ENCODE data around the gene OR7A5.
"Not testable (repeated sequence)": the region's sequence is repeated elsewhere in the genome, so short reads cannot be mapped to it uniquely, and the experiment has no call there.

The OR7A5 gene

GRCh38 chr19:14804765-14805164, 30.2 kb downstream of the OR7A5 start:
- DNase-seq (ENCODE audit: low spot score) (no peak), ATAC-seq (ENCODE audit: low read depth) (no peak)
- no peak for TF ChIP-seq CTCF (IDR thresholded peaks at IDR 0.05; ENCODE audit: poor library complexity, severe bottlenecking)
- Histone ChIP-seq H3K27ac (ENCODE audit: poor library complexity, severe bottlenecking) (no peak overlapping the region), H3K4me1 (ENCODE audit: insufficient read depth, poor library complexity, severe bottlenecking) (no peaks in the 10 kb centered on the region), H3K27me3 (ENCODE audit: insufficient read depth, poor library complexity, severe bottlenecking) (peaks cover 5% of the 10 kb centered on the region), H3K9me3 (ENCODE audit: severe bottlenecking) (no peaks in the 10 kb centered on the region), H3K4me3 (ENCODE audit: severe bottlenecking) (no peak overlapping the region), H3K36me3 (ENCODE audit: low read depth) (no peaks in the 10 kb centered on the region)

GRCh38 chr19:14798760-14799159, 36.2 kb downstream of the OR7A5 start:
- H3K27me3 ChIP-seq (ENCODE audit: insufficient read depth, poor library complexity, severe bottlenecking) = no peaks in the 10 kb centered on the region
- H3K4me1 ChIP-seq (ENCODE audit: insufficient read depth, poor library complexity, severe bottlenecking) = no peaks in the 10 kb centered on the region
- no peaks in the 10 kb centered on the region for H3K36me3 ChIP-seq (ENCODE audit: low read depth)
- H3K9me3 ChIP-seq (ENCODE audit: severe bottlenecking) = no peaks in the 10 kb centered on the region
- H3K4me3 ChIP-seq (ENCODE audit: severe bottlenecking) = no peak overlapping the region
- TF ChIP-seq CTCF (IDR thresholded peaks at IDR 0.05; ENCODE audit: poor library complexity, severe bottlenecking) = no peak
- no peak for DNase-seq (ENCODE audit: low spot score)
- H3K27ac ChIP-seq (ENCODE audit: poor library complexity, severe bottlenecking) = no peak overlapping the region
- no peak for ATAC-seq (ENCODE audit: low read depth)

GRCh38 chr19:14796021-14796420, 39.0 kb downstream of the OR7A5 start:
- ATAC-seq (ENCODE audit: low read depth) (no peak), DNase-seq (ENCODE audit: low spot score) (no peak)
- H3K4me3 ChIP-seq (ENCODE audit: severe bottlenecking) = no peak overlapping the region
- no peaks in the 10 kb centered on the region for H3K4me1 ChIP-seq (ENCODE audit: insufficient read depth, poor library complexity, severe bottlenecking)
- no peak for TF ChIP-seq CTCF (IDR thresholded peaks at IDR 0.05; ENCODE audit: poor library complexity, severe bottlenecking)
- H3K27me3 ChIP-seq (ENCODE audit: insufficient read depth, poor library complexity, severe bottlenecking) = no peaks in the 10 kb centered on the region
- H3K27ac ChIP-seq (ENCODE audit: poor library complexity, severe bottlenecking) = no peak overlapping the region
- H3K36me3 ChIP-seq (ENCODE audit: low read depth) = no peaks in the 10 kb centered on the region
- no peaks in the 10 kb centered on the region for H3K9me3 ChIP-seq (ENCODE audit: severe bottlenecking)

- DNase-seq (ENCODE audit: low spot score) = no peak
- no peaks in the 10 kb centered on the region for H3K4me1 ChIP-seq (ENCODE audit: insufficient read depth, poor library complexity, severe bottlenecking)
- H3K4me3 ChIP-seq (ENCODE audit: severe bottlenecking) = no peak overlapping the region
Measured at GRCh38 chr19:14795078-14795721, 39.8 kb downstream of the OR7A5 start.

GRCh38 chr19:14792250-14792649, 42.7 kb downstream of the OR7A5 start:
- H3K27ac ChIP-seq (ENCODE audit: poor library complexity, severe bottlenecking); H3K4me3 ChIP-seq (ENCODE audit: severe bottlenecking); DNase-seq (ENCODE audit: low spot score); H3K4me1 ChIP-seq (ENCODE audit: insufficient read depth, poor library complexity, severe bottlenecking); ATAC-seq (ENCODE audit: low read depth); H3K27me3 ChIP-seq (ENCODE audit: insufficient read depth, poor library complexity, severe bottlenecking); H3K36me3 ChIP-seq (ENCODE audit: low read depth); H3K9me3 ChIP-seq (ENCODE audit: severe bottlenecking): not testable (repeated sequence)

More at GRCh38 chr19:14795078-14795721, 39.8 kb downstream of the OR7A5 start:
- TF ChIP-seq CTCF (IDR thresholded peaks at IDR 0.05; ENCODE audit: poor library complexity, severe bottlenecking) = no peak
- Histone ChIP-seq H3K36me3 (ENCODE audit: low read depth) (no peaks in the 10 kb centered on the region), H3K27ac (ENCODE audit: poor library complexity, severe bottlenecking) (no peak overlapping the region), H3K27me3 (ENCODE audit: insufficient read depth, poor library complexity, severe bottlenecking) (no peaks in the 10 kb centered on the region), H3K9me3 (ENCODE audit: severe bottlenecking) (no peaks in the 10 kb centered on the region)
- ATAC-seq (ENCODE audit: low read depth) = no peak
